IPS DF 4.7 (cell line): Measurements from ENCODE around the gene LGI2.

ENCODE experiments used
- DNase-seq: peaks from one replicate; pipeline ENCODE4 v3.0.0-alpha.2; 2013; ENCODE audit warnings: low spot score; ENCODE audit errors: extremely low read depth

Gene LGI2

DNA sequence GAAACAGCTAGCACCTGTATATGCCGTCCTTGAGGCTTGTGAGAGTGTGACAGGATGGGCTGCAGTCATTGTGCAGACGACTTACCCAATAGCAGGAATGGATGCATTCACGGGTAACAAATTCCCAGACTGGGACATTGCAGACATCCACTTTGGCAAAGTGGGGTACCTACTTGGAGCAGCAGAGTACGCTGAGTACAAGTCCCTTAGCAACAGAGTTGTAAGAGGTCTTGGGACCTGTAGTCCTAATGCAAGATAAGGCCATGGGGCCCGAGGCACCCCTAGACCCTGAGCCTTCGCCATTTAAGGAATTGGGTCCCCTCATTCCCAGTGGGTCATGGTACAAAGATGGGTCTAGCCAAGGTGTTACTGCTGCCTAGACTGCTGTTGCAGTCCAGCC lies 62.5 kb downstream of the LGI2 start:
- no peak for DNase-seq

DNA sequence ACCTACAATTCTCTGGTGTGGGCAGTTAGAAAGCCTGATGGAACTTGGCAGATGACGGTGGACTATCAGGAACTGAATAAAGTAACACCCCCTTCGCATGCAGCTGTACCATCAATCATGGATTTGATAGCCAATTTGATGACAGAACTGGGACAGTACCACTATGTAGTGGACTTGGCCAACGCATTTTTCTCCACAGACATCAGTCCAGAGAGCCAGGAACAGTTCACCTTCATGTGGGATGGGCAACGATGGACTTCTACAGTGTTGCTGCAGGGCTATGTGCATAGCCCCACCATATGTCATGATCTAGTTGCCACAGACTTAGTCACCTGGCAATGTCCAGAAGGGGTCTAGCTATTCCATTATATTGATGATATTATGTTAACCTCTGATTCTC lies 63.4 kb downstream of the LGI2 start:
- no peak for DNase-seq

DNA sequence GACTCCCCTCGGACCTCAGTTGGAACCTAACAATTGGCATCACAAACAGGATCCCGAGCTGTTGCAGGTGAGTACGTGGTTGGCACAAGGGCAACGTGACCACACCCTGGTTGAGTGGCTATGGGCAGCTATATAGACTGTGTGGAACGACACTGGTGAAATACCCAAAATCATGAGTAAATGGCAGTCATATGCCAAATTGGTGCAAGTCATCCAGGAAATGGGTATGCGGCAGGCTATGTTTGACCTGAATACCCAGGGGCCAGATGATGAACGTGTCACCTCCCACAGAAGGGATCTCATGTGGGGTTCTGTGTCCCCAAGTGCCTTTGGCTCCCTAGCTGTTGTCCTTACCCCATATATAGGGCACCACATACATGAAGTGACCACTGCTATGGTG lies 64.7 kb downstream of the LGI2 start:
- DNase-seq, result no peak

DNA sequence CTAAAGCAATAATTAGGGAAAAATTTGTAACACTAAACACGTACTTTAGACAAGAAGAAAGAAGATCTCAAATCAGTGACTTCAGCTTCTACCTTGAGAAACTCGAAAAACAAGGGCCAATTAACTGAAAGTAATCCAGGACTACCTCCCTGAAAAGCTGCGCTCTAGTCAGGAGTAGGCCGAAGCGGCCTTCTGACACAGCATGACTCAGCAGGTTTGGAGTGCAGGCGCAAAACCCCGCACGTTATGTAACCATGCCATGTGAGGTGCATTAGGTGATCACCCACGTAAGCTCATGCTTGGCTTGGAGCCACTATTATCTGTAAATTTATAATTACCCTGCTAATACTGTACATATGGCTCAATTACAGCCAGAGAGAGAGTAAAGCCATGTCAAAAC lies 65.1 kb downstream of the LGI2 start:
- DNase-seq, result no peak

DNA sequence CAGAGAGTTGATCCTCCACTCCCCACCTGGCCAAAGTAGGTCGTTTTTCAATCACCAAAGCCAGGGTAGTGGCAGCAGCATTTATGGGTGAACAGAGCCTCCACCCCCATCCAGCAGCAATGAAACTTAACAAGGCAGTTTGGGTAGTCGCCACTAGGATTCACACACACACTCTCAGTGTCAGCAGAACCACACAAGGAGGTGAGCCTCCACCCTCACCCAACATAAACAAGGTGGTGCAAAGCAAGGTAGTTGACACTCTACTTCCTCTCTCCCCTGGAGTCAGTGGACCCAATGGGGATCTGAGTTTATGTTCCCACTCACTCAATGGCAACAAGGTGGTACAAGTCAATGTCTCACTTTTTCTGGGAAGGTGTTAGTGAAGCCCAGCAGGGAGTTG lies 67.5 kb downstream of the LGI2 start:
- no peak for DNase-seq

DNA sequence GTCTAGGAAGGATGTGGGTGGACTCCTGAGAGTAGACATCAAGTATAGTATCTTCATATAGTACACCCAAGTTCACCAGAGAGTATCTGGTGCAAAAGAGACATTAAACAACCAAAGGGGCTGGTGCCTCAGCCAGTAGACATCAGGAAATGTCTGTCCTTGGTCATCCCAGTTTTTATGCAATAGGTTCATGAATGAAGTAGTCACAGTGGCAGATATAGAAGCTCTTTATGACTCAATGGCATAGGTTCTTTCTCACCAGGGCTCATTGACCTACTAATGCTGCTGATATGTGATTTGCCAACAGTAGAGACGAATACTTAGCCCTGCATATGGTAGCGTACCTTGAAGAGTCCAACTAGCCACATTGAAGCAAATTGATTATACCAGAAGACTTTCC lies 72.9 kb downstream of the LGI2 start:
- DNase-seq, result no peak

DNA sequence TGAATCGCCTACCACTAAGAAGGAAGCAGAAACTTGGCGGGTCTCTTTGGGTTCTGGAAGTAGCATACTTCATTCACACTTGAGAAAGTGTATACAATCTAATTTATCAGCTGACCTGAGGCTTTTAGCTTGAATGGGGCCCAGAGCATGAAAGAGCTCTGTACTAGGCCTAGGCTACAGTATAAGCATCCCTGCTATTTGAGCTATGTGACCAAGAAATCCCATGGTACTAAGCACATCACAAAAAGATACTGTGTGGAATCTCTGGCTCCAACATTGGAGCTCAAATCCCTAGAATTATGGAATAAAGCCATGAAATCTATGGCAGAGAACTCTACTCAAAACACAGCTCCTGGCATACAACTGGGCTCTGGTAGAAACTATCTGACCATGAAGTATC lies 74.0 kb downstream of the LGI2 start:
- DNase-seq, result no peak

DNA sequence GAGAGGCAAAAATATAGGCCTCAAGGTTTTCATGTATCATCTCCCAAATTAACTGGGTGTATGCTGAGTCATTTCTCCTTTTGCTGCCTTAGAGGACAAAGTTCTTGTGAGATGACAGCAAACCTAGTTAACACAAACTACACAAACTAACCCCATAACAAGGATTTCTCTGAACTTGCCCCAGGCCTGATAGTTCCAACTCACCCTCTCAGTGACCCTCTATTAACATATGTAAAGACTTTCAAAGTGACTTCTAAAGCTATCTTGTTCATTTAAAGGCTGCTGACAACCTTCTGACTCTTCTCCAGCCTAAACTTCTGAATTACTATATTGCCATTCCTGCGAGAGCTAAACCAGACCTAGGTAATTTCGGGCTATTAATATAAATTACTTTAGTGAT lies 74.7 kb downstream of the LGI2 start:
- no peak for DNase-seq

DNA sequence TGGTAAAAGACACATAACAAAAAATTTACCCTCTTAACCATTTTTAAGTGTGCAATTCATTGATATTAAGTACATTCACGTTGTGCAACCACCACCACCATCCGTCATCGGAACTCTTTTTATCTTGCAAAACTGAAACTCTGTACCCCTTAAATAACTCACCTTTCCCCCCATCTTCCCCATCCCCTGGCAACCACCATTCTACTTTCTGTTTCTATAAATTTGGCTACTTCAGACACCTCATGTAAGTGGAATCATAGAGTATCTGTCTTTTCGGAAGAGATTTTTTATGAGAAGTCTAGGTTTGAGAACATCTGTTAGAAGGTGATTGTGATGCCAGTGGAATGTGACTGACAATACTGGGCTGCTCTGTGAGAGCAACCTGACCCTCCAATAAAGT lies 78.1 kb downstream of the LGI2 start:
- DNase-seq, result no peak

DNA sequence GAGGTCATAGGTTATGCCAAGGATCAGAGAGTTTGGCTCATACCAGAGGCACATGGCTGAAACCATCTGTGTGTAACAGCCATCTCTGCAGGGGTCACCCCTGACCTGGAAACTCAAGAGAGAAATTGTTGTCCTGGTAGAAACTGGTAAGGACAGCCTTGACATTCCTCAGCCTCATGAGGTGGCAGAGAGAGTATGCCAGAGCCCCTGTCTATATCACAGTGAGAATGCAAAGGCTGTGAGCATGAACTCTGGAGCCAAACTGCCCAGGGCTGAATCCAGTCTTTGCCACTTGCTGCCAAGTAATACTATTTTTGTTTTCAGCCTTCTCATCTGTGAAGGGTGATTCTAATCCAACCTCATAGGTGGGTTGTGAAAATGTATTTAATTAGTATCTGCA lies 80.8 kb downstream of the LGI2 start:
- DNase-seq, result no peak
